ENCODE results near the gene LASP1NB.

LASP1NB gene

DNA sequence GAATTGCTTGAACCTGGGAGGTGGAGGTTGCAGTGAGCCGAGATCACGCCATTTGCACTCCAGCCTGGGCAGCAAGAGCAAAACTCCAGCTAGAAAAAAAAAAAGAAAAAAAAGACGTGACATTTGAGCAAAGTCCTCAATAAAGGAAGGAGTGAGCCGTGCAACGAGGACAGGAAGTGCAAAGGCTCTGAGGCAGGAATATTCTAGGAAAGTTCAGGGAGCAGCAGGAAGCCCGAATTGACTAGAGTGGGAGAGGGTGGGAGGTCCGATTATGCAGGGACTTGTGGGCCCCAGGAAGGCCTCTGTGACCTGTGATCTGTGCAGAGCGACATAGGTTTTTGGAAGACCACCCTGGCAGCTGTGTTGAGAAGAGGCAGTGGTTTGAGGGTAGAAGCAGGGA lies 8.6 kb upstream of the LASP1NB start:
- POLR2A ChIA-PET (ENCODE audit: unreplicated experiment): interaction anchor here (0.6 kb wide), 1 partner anchor 376 kb away, joined by 8 read pairs; no protein-coding TSS in a partner anchor
- no peak for TF ChIP-seq EZH2 (IDR thresholded peaks at IDR 0.05; ENCODE audit: low read depth)
- TF ChIP-seq, protein P1, sequence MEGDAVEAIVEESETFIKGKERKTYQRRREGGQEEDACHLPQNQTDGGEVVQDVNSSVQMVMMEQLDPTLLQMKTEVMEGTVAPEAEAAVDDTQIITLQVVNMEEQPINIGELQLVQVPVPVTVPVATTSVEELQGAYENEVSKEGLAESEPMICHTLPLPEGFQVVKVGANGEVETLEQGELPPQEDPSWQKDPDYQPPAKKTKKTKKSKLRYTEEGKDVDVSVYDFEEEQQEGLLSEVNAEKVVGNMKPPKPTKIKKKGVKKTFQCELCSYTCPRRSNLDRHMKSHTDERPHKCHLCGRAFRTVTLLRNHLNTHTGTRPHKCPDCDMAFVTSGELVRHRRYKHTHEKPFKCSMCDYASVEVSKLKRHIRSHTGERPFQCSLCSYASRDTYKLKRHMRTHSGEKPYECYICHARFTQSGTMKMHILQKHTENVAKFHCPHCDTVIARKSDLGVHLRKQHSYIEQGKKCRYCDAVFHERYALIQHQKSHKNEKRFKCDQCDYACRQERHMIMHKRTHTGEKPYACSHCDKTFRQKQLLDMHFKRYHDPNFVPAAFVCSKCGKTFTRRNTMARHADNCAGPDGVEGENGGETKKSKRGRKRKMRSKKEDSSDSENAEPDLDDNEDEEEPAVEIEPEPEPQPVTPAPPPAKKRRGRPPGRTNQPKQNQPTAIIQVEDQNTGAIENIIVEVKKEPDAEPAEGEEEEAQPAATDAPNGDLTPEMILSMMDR (conservative IDR thresholded peaks at IDR 0.05): no peak
- intact Hi-C loops (cut with micrococcal nuclease; ENCODE audit: unreplicated experiment): no loop called here

DNA sequence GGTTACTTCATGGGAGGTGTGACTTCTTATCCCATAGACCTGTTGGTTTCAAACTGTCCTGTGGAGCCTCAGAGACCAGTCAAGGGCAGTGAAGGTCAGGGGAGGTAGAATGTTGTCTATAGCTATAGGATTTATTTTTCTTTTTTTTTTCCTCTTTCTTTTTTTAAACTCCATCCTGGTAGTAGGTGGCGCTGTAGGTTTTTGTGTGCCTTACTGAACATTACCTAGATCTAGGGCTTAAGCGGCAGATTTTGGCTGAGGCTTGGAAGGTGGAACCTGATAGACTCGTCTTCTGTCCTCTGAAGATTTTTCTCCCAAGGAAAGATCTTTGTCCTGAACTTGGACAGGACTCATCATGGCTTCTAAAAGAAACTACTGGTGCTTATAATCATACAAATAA lies 8.2 kb upstream of the LASP1NB start:
- Histone ChIP-seq H3F3A (ENCODE audit: insufficient read depth, low read depth) (peaks cover 50% of the 10 kb centered on the region; the same call in 1 of the 2 replicates), H3K27ac (no peak overlapping the region), H3K4me2 (no peak overlapping the region), H2AFZ (no peak overlapping the region), H3K79me2 (ENCODE audit: low read depth) (peaks cover 6% of the 10 kb centered on the region; the same call in 1 of the 2 replicates), H3K9me2 (ENCODE audit: insufficient read depth) (no peaks in the 10 kb centered on the region), H3K9me3 (ENCODE audit: insufficient read depth, low read depth) (no peaks in the 10 kb centered on the region), H3K4me3 (no peak overlapping the region), H3K27me3 (ENCODE audit: insufficient read depth, low read depth) (no peaks in the 10 kb centered on the region), H3K4me1 (replicated peaks; ENCODE audit: insufficient read depth) (no peaks in the 10 kb centered on the region), H3K36me3 (ENCODE audit: low read depth) (peaks cover 21% of the 10 kb centered on the region; the same call in 1 of the 2 replicates), H4K20me1 (ENCODE audit: insufficient read depth) (peaks cover 32% of the 10 kb centered on the region)
- TF ChIP-seq, protein P1 (conservative IDR thresholded peaks at IDR 0.05): no peak
- TF ChIP-seq EZH2 (IDR thresholded peaks at IDR 0.05; ENCODE audit: low read depth): no peak
- no peak for DNase-seq
- ChIA-PET POLR2A (ENCODE audit: unreplicated experiment) (no interaction called here), CTCF (interaction anchor here (0.6 kb wide), 1 partner anchor 16 kb away, joined by 3 read pairs; no protein-coding TSS in a partner anchor)
- BruUV-seq (replicated peaks): no TSS peak
- intact Hi-C loops (cut with micrococcal nuclease; ENCODE audit: unreplicated experiment): no loop called here

More for the DNA sequence above, 8.6 kb upstream of the LASP1NB start:
- Histone ChIP-seq H3K4me2 (no peak overlapping the region), H3K27ac (no peak overlapping the region), H3K36me3 (ENCODE audit: low read depth) (peaks cover 21% of the 10 kb centered on the region; the same call in 1 of the 2 replicates), H3K9me2 (ENCODE audit: insufficient read depth) (no peaks in the 10 kb centered on the region), H3K4me3 (no peak overlapping the region), H3K4me1 (replicated peaks; ENCODE audit: insufficient read depth) (no peaks in the 10 kb centered on the region), H3K27me3 (ENCODE audit: insufficient read depth, low read depth) (no peaks in the 10 kb centered on the region), H3F3A (ENCODE audit: insufficient read depth, low read depth) (peaks cover 50% of the 10 kb centered on the region; the same call in 1 of the 2 replicates), H3K79me2 (ENCODE audit: low read depth) (peaks cover 9% of the 10 kb centered on the region; the same call in 1 of the 2 replicates), H3K9me3 (ENCODE audit: insufficient read depth, low read depth) (no peaks in the 10 kb centered on the region), H2AFZ (no peak overlapping the region), H4K20me1 (ENCODE audit: insufficient read depth) (peaks cover 32% of the 10 kb centered on the region)
- no peak for DNase-seq
- no TSS peak for BruUV-seq (replicated peaks)
- CTCF ChIA-PET: interaction anchor here (0.6 kb wide), 1 partner anchor 15 kb away, joined by 3 read pairs; no protein-coding TSS in a partner anchor

DNA sequence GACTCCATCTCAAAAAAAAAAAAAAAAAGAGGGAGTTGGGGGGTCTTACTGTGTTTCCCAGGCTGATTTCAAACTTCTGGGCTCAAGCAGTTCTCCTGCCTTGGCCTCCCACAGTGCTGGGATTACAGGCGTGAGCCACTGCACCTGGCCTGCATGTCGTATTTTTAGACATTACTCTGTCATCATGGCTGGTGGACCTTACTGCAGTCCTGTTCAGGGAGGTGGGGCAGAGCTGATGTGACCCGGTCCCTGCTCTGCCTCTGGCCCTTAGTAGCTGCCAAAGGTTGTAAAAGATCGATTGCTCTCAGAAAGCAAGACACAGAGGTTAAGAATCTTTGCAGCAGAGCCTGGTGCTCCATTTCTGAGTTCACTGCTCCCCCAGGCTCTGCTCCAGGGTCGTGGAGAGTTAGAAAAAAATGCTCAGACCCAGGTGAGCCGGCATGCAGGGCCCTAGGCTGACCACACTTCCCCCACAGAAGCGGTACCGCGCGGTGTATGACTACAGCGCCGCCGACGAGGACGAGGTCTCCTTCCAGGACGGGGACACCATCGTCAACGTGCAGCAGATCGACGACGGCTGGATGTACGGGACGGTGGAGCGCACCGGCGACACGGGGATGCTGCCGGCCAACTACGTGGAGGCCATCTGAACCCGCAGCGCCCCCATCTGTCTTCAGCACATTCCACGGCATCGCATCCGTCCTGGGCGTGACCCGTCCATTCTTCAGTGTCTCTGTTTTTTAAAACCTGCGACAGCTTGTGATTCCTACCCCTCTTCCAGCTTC lies 7.1 kb upstream of the LASP1NB start:
- H2AFZ ChIP-seq: no peak overlapping the region
- no peak overlapping the region for H3K4me3 ChIP-seq
- H4K20me1 ChIP-seq (ENCODE audit: insufficient read depth): peaks cover 27% of the 10 kb centered on the region
- H3K36me3 ChIP-seq (ENCODE audit: low read depth): peaks cover 21% of the 10 kb centered on the region; the same call in 1 of the 2 replicates
- POLR2A ChIA-PET (ENCODE audit: unreplicated experiment): interaction anchor here (0.5 kb wide), 1 partner anchor 1034 kb away, joined by 5 read pairs; no protein-coding TSS in a partner anchor
- H3K27me3 ChIP-seq (ENCODE audit: insufficient read depth, low read depth): no peaks in the 10 kb centered on the region
- no peak overlapping the region for H3K27ac ChIP-seq
- BruUV-seq (replicated peaks): no TSS peak
- peaks cover 51% of the 10 kb centered on the region; the same call in 1 of the 2 replicates for H3F3A ChIP-seq (ENCODE audit: insufficient read depth, low read depth)
- H3K9me2 ChIP-seq (ENCODE audit: insufficient read depth): no peaks in the 10 kb centered on the region
- H3K4me1 ChIP-seq (replicated peaks; ENCODE audit: insufficient read depth): no peaks in the 10 kb centered on the region
- intact Hi-C loops (cut with micrococcal nuclease; ENCODE audit: unreplicated experiment): no loop called here
- no peak for DNase-seq
- CTCF ChIA-PET: no interaction called here
- H3K4me2 ChIP-seq: no peak overlapping the region
- H3K9me3 ChIP-seq (ENCODE audit: insufficient read depth, low read depth): no peaks in the 10 kb centered on the region
- H3K79me2 ChIP-seq (ENCODE audit: low read depth): peaks cover under 1% of the 10 kb centered on the region; the same call in 1 of the 2 replicates
- no peak for TF ChIP-seq EZH2 (IDR thresholded peaks at IDR 0.05; ENCODE audit: low read depth)
- TF ChIP-seq, protein P1 (conservative IDR thresholded peaks at IDR 0.05): no peak

Data from PC-9 (cell line).